HG03342 (cell line): ENCODE results near the gene MOCOS.

Source experiments
- ATAC-seq: cut with Tn5 transposase; IDR thresholded peaks from one replicate; pipeline ENCODE4 v1.9.1; 2021; ENCODE audit warnings: mild to moderate bottlenecking, moderate library complexity; ENCODE audit not compliant: unreplicated experiment

The MOCOS gene

GRCh38 chr18:36299015-36299414 lies 111.7 kb downstream of the MOCOS start:
- ATAC-seq, result no peak

- ATAC-seq, result no peak
Observed at GRCh38 chr18:36300211-36300610, 112.9 kb downstream of the MOCOS start.

GRCh38 chr18:36301884-36302283 lies 114.6 kb downstream of the MOCOS start:
- ATAC-seq, result no peak

GRCh38 chr18:36302676-36303075 lies 115.4 kb downstream of the MOCOS start:
- no peak for ATAC-seq

- no peak for ATAC-seq
Observed at GRCh38 chr18:36303211-36303844, 116.0 kb downstream of the MOCOS start.

- ATAC-seq, result no peak
Observed at GRCh38 chr18:36304723-36305122, 117.4 kb downstream of the MOCOS start.

- ATAC-seq, result no peak
Observed at GRCh38 chr18:36305375-36305774, 118.1 kb downstream of the MOCOS start.

- no peak for ATAC-seq
Observed at GRCh38 chr18:36307513-36307912, 120.2 kb downstream of the MOCOS start.

GRCh38 chr18:36308711-36309435 lies 121.6 kb downstream of the MOCOS start:
- ATAC-seq, result no peak

GRCh38 chr18:36309436-36310391 lies 122.4 kb downstream of the MOCOS start:
- no peak for ATAC-seq

GRCh38 chr18:36311026-36311570 lies 123.8 kb downstream of the MOCOS start:
- no peak for ATAC-seq

- ATAC-seq, result no peak
Observed at GRCh38 chr18:36312806-36313395, 125.6 kb downstream of the MOCOS start.

- no peak for ATAC-seq
Observed at GRCh38 chr18:36314098-36314497, 126.8 kb downstream of the MOCOS start.

GRCh38 chr18:36314754-36315153 lies 127.5 kb downstream of the MOCOS start:
- ATAC-seq, result no peak

- no peak for ATAC-seq
Observed at GRCh38 chr18:36315736-36316135, 128.4 kb downstream of the MOCOS start.

GRCh38 chr18:36316246-36316645 lies 128.9 kb downstream of the MOCOS start:
- ATAC-seq, result no peak
